CD14-positive monocyte (primary cell): ENCODE data around the gene TDRD15. TPM values are rescaled to one million over a fixed set of nuclear protein-coding genes. Genes with fewer than 3 reads are reported as not detected.

Experiments
- DNase-seq, 3 donors: peaks; one replicate each; pipeline ENCODE4 v3.0.0-alpha.2; 2011 to 2022
- H2AFZ ChIP-seq: 2 replicates; pipeline ENCODE4 v1.6.0; 2012; ENCODE audit warnings: mild to moderate bottlenecking, low read depth, low read length, inconsistent platforms; ENCODE audit not compliant: insufficient read depth, poor library complexity, severe bottlenecking
- H3K27ac ChIP-seq, 2 donors: 1 replicate in 1 of 2; 2 replicates in 1 of 2; pipeline ENCODE4 v1.5.1; 2012 to 2013; ENCODE audit warnings: low read length in 2 of 2, control low read depth in 1 of 2, inconsistent platforms in 1 of 2, low read depth in 1 of 2, mild to moderate bottlenecking in 1 of 2
- H3K27me3 ChIP-seq, 2 donors: one replicate each; pipeline versions ENCODE4 v1.6.0 to v1.6.1; 2011 to 2013; ENCODE audit warnings: low read length in 2 of 2; ENCODE audit not compliant: control insufficient read depth in 2 of 2, insufficient read depth in 2 of 2
- H3K36me3 ChIP-seq, 2 donors: replicated peaks in 1 of 2; 1 replicate in 1 of 2; 2 replicates in 1 of 2; pipeline versions ENCODE4 v1.5.1 to v1.6.1; 2012 to 2013; ENCODE audit warnings: low read length in 2 of 2, control low read depth in 1 of 2, inconsistent platforms in 1 of 2, mild to moderate bottlenecking in 1 of 2; ENCODE audit not compliant: insufficient read depth in 2 of 2, control insufficient read depth in 1 of 2
- H3K4me1 ChIP-seq, 2 donors: 1 replicate in 1 of 2; 2 replicates in 1 of 2; pipeline versions ENCODE4 v1.5.1 to v1.6.1; 2012 to 2013; ENCODE audit warnings: low read length in 2 of 2, control low read depth in 1 of 2, inconsistent platforms in 1 of 2, mild to moderate bottlenecking in 1 of 2, moderate library complexity in 1 of 2; ENCODE audit not compliant: insufficient read depth in 2 of 2, control insufficient read depth in 1 of 2
- H3K4me2 ChIP-seq: replicated peaks from 2 replicates; pipeline ENCODE3; 2012; ENCODE audit warnings: low read length, moderate library complexity, mild to moderate bottlenecking; ENCODE audit not compliant: poor library complexity, severe bottlenecking; ENCODE audit errors: extremely low read depth
- H3K4me3 ChIP-seq, 3 experiments: fragments of 200-600 bp in 1 of 3; sonication (generic) in 1 of 3; replicated peaks in 1 of 3; 1 replicate in 2 of 3; 2 replicates in 1 of 3; pipeline ENCODE4 v1.5.1; 2011 to 2013; ENCODE audit warnings: low read length in 3 of 3, mild to moderate bottlenecking in 3 of 3, control low read depth in 2 of 3, low read depth in 2 of 3, inconsistent platforms in 1 of 3, moderate library complexity in 1 of 3
- H3K79me2 ChIP-seq: 2 replicates; pipeline ENCODE4 v1.6.0; 2012; ENCODE audit warnings: mild to moderate bottlenecking, control low read depth, inconsistent platforms, low read length, moderate library complexity; ENCODE audit not compliant: insufficient read depth
- H3K9ac ChIP-seq: 2 replicates; pipeline ENCODE4 v1.6.0; 2017; ENCODE audit warnings: low read length, mild to moderate bottlenecking; ENCODE audit not compliant: insufficient read depth, poor library complexity, severe bottlenecking
- H3K9me3 ChIP-seq, 2 donors: replicated peaks in 1 of 2; 1 replicate in 1 of 2; 2 replicates in 1 of 2; pipeline versions ENCODE4 v1.5.1 to v1.6.1; 2012 to 2013; ENCODE audit warnings: low read length in 2 of 2, control low read depth in 1 of 2; ENCODE audit not compliant: control insufficient read depth in 1 of 2, insufficient read depth in 1 of 2
- H4K20me1 ChIP-seq: 2 replicates; pipeline ENCODE4 v1.6.0; 2012; ENCODE audit warnings: mild to moderate bottlenecking, low read length, control low read depth, moderate library complexity; ENCODE audit not compliant: insufficient read depth
- H3K27ac Mint-ChIP-seq, 7 donors: one replicate each; pipeline ENCODE4 v1.8.0; 2020; ENCODE audit warnings: mild to moderate bottlenecking in 7 of 7, mixed read lengths in 7 of 7, moderate library complexity in 6 of 7, inconsistent platforms in 2 of 7
- H3K27me3 Mint-ChIP-seq, 3 donors: one replicate each; pipeline ENCODE4 v1.8.0; 2021 to 2022; ENCODE audit warnings: low read depth in 3 of 3, mild to moderate bottlenecking in 3 of 3, mixed read lengths in 3 of 3, moderate library complexity in 3 of 3, inconsistent platforms in 1 of 3
- H3K36me3 Mint-ChIP-seq, 2 donors: one replicate each; pipeline ENCODE4 v1.8.0; 2020; ENCODE audit warnings: mixed read lengths in 2 of 2, inconsistent platforms in 1 of 2, mild to moderate bottlenecking in 1 of 2
- H3K4me1 Mint-ChIP-seq: one replicate; pipeline ENCODE4 v1.8.0; 2020; ENCODE audit warnings: mild to moderate bottlenecking, mixed read lengths
- H3K4me3 Mint-ChIP-seq, 2 donors: one replicate each; pipeline ENCODE4 v1.8.0; 2020; ENCODE audit warnings: mild to moderate bottlenecking in 2 of 2, mixed read lengths in 2 of 2, moderate library complexity in 1 of 2
- H3K9me3 Mint-ChIP-seq, 7 donors: one replicate each; pipeline ENCODE4 v1.8.0; 2020 to 2022; ENCODE audit warnings: mixed read lengths in 7 of 7, mild to moderate bottlenecking in 6 of 7, moderate library complexity in 6 of 7, inconsistent platforms in 2 of 7
- WGBS: methylation state at CpG from one replicate; pipeline ENCODE4 v1.1.5; 2013; ENCODE audit warnings: missing lambda C conversion rate; ENCODE audit not compliant: insufficient coverage; 5-methylcytosine and 5-hydroxymethylcytosine counted together
- intact Hi-C, 2 donors: fragments of 100-400 bp; cut with micrococcal nuclease; formaldehyde crosslinking; loops; one replicate each; pipeline versions ENCODE4 v1.15.0 to v1.15.1; 2023
- polyA plus RNA-seq, 3 donors: library from polyadenylated mRNA; depleted of rRNA in 1 of 3; unstranded in 2 of 3; stranded (reverse) in 1 of 3; fragments of 300-500 nt in 2 of 3; fragments of >200 nt in 1 of 3; fragmentation: Illumina TruSeq in 2 of 3; gene quantifications; 1 replicate in 2 of 3; 2 replicates in 1 of 3; pipeline ENCODE4 v1.2.3, GENCODE V29; 2012 to 2021
- TF ChIP-seq, protein P1 (sequence below): fragments of 200-600 bp; IDR thresholded peaks from one replicate; pipeline ENCODE4 v1.8.0; 2022; ENCODE audit warnings: antibody characterized with exemption, mild to moderate bottlenecking

Gene TDRD15
- polyA plus RNA-seq, 3 donors, result not detected

DNA sequence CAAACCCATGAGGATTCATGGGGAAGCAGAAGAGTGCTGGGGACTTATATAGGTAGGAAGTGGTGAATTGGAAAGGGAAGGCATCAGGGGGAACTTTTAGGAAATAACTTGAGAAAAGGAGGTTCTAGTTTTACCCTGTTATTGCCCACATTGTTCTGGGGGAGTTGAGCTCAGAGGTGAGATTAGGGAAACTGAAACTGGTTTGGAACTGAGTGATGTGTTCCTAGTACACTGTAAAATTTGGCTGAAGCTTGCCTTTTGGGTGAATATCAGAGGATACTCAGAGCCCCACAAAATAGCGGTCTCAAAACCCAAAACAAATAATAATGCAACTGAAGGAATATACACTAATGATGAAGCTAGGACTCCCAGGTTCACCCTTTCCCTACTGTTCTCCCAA, 40.3 kb upstream of the TDRD15 start:
- no peak overlapping the region for H3K27ac ChIP-seq
- no peaks in the 10 kb centered on the region for H3K36me3 Mint-ChIP-seq
- peaks cover 0 to 3% of the 10 kb centered on the region in 2 donors for H3K9me3 ChIP-seq

DNA sequence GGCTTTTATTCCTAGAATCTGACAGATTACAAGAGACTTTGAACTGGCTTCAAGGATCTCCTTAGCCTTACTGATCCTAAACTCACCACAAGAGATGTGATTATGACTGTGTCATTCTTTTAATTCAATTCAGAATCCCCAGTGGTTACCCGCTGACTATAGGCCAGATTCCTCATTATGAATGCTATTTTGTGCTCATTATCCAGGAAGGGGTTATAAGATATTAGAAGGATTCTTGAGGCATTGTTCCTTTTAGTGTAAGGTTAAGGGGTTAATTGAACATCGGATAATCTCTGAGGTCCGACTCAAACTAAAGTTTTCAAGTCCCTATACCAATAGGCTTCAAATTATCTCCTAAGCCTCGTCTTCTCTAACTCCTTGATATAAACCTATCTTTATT, 39.4 kb upstream of the TDRD15 start:
- Histone ChIP-seq H3K9ac (no peak overlapping the region), H3K79me2 (no peaks in the 10 kb centered on the region), H3K4me2 (no peak overlapping the region), H3K27ac (no peak overlapping the region), H4K20me1 (no peaks in the 10 kb centered on the region), H3K27me3 (no peaks in the 10 kb centered on the region), H3K9me3 (no peaks in the 10 kb centered on the region), H3K4me3 (no peak overlapping the region), H3K4me1 (no peaks in the 10 kb centered on the region), H2AFZ (no peak overlapping the region), H3K36me3 (no peaks in the 10 kb centered on the region)
- no peaks in the 10 kb centered on the region for H3K4me1 Mint-ChIP-seq
- H3K27me3 Mint-ChIP-seq, result no peaks in the 10 kb centered on the region
- H3K27ac Mint-ChIP-seq, result no peak overlapping the region
- no peaks in the 10 kb centered on the region for H3K36me3 Mint-ChIP-seq
- H3K9me3 Mint-ChIP-seq, result peaks cover 0 to 5% (median 2%) of the 10 kb centered on the region in 7 donors
- no peak overlapping the region for H3K4me3 Mint-ChIP-seq
- DNase-seq, result no peak
- TF ChIP-seq, protein P1, sequence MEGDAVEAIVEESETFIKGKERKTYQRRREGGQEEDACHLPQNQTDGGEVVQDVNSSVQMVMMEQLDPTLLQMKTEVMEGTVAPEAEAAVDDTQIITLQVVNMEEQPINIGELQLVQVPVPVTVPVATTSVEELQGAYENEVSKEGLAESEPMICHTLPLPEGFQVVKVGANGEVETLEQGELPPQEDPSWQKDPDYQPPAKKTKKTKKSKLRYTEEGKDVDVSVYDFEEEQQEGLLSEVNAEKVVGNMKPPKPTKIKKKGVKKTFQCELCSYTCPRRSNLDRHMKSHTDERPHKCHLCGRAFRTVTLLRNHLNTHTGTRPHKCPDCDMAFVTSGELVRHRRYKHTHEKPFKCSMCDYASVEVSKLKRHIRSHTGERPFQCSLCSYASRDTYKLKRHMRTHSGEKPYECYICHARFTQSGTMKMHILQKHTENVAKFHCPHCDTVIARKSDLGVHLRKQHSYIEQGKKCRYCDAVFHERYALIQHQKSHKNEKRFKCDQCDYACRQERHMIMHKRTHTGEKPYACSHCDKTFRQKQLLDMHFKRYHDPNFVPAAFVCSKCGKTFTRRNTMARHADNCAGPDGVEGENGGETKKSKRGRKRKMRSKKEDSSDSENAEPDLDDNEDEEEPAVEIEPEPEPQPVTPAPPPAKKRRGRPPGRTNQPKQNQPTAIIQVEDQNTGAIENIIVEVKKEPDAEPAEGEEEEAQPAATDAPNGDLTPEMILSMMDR, result no peak
- intact Hi-C loops, result no loop called here
- WGBS, result no CpG with 5 or more reads among the region's 4 CpGs

More for the DNA sequence above, 40.3 kb upstream of the TDRD15 start:
- no peaks in the 10 kb centered on the region for H4K20me1 ChIP-seq
- no peak overlapping the region for H3K9ac ChIP-seq
- no peak overlapping the region for H3K4me3 ChIP-seq
- no peaks in the 10 kb centered on the region for H3K27me3 Mint-ChIP-seq
- no peak overlapping the region for H3K27ac Mint-ChIP-seq
- H3K27me3 ChIP-seq, result no peaks in the 10 kb centered on the region
- H3K79me2 ChIP-seq, result no peaks in the 10 kb centered on the region
- intact Hi-C loops, result no loop called here
- no CpG with 5 or more reads among the region's 1 CpG for WGBS
- no peak overlapping the region for H3K4me3 Mint-ChIP-seq
- no peaks in the 10 kb centered on the region for H3K4me1 Mint-ChIP-seq
- no peak overlapping the region for H3K4me2 ChIP-seq
- H3K9me3 Mint-ChIP-seq, result peaks cover 0 to 8% (median 4%) of the 10 kb centered on the region in 7 donors
- H3K36me3 ChIP-seq, result no peaks in the 10 kb centered on the region
- no peaks in the 10 kb centered on the region for H3K4me1 ChIP-seq
- H2AFZ ChIP-seq, result no peak overlapping the region
- TF ChIP-seq, protein P1, result no peak
- no peak for DNase-seq
